ENCODE results near the gene FGD2.
"Not testable (repeated sequence)": the region's sequence is repeated elsewhere in the genome, so short reads cannot be mapped to it uniquely, and the experiment has no call there.

The FGD2 gene

GRCh38 chr6:36971921-36972673 lies 33.4 kb upstream of the FGD2 start:
- DNase-seq: no peak

DNA sequence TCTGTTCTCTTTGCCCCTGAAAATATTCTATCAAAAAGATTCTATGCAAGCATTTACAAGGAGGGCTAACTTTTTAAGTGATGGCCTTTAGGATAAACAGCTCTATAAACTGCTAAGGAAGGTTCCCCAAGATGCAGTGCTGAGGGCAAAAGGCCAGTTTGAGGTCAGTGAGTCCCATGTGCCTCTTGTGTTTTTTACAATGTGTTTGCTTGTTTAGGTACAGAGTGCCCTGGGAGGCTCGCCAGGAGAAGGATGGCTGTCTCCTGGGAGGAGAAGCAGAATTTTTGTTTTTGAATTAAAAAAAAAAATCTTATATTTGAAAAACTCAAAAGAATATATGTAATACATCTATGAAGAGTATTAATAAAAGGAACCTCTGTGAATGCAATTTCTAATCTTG lies 32.3 kb upstream of the FGD2 start:
- no peak for DNase-seq

- DNase-seq: no peak
These were observed 31.8 kb upstream of the FGD2 start for GRCh38 chr6:36973647-36974046.

- DNase-seq: no peak
These were observed 30.0 kb upstream of the FGD2 start for GRCh38 chr6:36975231-36976006.

DNA sequence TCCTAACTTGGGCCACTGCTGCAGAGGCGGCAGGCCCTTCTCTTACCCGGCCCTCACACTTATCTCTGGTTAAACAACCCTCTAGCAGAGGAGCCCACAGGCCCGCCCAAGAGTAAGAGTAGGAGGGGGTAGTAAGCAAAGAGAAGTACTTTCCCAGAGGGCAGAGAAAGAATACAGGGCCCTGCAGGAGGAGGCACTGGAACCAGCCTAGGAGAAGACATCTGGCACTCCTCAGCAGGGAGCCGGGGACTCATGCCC lies 29.5 kb upstream of the FGD2 start:
- no peak for DNase-seq

DNA sequence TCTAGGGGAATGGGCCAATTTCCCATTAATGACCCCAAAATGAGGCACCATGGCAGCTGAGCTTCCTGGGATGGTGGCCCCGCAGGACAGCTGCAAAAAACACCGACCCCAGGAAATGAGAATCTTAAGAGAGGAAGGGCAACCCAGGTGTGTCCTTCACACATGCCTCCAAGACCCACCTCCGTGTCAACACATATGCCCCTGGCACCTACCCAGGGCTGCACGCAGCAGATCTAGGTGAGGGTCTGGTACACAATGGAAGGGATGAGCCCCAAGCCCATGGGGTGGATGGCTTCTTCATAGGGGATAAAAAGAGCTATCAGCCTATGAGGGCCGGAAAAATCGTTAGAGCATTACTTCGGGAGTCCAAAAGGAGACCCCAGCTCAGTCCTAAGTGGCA lies 28.9 kb upstream of the FGD2 start:
- DNase-seq: no peak

- no peak for DNase-seq
These were observed 28.5 kb upstream of the FGD2 start for GRCh38 chr6:36976931-36977330.

DNA sequence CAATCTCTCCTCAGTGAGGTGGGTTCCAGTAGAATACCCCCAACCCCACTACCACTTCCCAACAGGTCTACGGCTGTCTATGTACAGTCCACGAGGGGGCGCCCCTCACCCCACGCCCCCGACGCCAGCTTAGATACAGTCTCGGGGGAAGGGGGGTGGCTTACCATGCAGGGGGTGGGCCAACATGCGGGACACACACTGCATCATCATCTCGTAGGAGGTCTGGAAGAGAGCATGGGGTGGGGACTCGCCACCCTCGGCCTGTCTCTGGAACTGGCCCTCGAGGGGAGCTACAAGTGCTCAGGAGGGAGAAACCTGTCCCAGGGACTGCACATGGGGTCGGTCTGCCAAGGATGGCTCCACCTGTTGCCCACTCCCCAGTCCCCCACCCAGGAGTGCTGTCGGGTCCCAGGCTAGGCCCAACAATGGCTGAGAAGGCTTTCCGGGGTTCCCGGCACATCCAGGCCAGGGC lies 27.9 kb upstream of the FGD2 start:
- no peak for DNase-seq

GRCh38 chr6:36978421-36979346 lies 26.8 kb upstream of the FGD2 start:
- no peak for DNase-seq

DNA sequence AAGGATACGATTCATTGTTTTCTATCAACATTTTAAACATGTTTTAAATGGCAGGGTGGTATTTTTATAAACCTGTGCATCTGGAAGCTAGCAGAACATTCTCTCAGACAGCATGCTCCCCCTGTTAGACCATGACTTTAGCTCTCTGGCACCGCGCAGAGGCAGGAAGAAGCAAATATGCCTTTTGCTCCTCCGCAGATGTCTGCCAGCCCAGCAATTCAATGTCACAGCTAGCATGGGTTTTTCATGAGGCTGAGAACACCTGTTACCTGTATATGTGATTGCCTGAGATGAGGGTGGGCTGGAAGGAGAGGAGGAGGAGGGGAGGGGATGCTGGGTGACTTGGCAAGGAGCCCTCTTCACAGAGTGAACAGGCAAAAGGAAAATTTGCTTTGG lies 26.1 kb upstream of the FGD2 start:
- no peak for DNase-seq

GRCh38 chr6:36980129-36980528 lies 25.3 kb upstream of the FGD2 start:
- no peak for DNase-seq

DNA sequence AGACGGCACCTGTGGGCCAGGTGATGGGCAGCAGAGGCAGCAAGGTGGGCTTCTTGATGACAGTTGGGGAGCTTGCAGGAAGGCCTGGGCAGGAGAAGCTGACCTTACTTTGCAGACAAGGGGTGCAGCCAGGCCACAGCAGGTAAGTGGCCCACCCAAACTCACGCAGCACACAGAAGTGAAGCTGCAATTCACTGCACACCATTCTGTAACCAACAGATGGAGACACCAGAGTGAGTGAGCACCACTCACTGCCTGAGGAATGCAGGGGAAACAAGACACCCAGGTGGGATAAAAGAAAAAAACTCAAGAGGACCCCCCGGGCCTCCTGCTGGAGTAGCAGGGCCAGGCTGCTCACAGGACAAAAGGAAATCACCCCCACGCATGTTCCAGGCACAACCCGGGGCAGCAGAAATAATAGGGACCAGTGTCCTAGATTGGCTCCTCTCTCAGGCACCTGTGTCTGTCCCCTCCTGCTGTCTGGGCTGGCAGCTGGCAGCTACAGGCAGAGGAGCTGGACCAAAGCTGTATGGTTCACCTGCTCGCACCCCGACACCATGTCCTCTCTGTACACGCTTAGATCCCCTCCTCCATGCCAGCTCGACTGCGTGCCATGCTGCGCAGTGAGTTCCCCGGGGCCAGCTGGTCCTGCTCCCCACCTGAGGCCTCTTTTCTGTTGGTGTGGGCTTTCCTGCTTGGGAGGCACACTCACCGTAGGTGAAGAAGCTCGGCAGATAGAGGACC lies 24.4 kb upstream of the FGD2 start:
- DNase-seq: peak; percentile 57

DNA sequence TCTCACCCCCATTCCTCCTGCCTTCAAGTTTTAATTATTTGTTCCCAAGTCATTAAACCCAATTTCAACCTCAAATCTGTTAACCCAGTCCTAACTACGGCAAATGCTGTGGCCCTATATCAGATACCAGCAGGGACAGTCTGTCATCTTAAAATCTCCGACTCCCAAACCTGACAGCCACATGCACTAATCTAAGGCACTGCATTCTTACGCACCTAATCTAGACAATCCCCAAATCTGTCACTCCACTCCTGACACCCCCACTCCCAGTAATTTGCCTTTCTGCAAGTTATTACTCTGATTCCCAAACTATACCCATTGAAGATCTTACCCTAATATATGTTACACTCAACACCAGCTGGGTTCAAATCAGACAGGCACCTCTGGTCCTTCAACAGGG lies 21.9 kb upstream of the FGD2 start:
- no peak for DNase-seq

GRCh38 chr6:36984581-36985416 lies 20.7 kb upstream of the FGD2 start:
- DNase-seq: no peak

GRCh38 chr6:36985417-36985807 lies 20.0 kb upstream of the FGD2 start:
- DNase-seq: no peak

DNA sequence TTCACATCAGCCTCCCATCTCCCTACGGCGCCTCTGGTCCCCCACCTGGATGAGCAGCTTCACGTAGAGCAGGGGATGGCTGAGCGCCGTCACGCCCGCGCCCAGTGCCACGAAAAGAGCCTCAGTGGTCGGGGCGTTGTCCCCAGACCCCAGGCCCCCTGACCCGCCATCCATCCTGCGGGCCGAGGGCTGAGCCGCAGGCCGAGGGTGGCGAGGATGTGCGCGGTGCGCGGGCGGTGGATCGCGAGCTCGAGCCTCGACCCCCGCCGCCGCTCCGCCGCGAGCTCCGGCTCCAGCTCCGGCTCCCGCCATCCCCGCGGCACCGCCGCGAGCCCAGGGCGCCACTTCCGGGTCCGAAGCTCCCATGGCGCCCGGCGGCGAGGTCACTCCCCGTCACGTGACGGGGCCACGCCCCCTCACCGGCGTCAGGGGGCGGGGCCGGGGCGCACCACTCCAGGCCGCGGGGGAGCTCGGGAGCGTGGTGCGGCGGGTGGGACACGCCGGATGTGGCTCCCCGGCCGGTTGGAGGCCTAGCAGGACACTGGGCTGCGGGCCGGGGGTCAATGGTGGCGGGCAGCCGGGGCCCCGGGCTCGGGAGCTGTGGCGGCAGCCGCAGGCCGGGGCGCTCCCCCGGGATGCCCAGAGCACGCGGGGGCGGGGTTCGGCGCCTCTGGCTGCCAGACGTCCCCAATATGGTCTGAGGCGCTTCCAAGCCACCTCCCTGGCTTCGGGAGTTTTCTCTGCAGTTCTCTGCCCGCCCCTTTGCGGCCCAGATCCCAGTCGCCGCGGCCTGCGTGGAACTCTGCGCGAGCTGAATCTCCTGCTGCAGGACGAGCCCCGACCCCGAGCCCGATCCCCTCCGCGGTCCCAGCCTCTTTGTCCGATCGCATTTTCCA lies 19.4 kb upstream of the FGD2 start, which contains the start of gene MTCH1:
Gene MTCH1, minus strand, starts transcription at position 389 of the 896 bp plus-strand sequence. Its CDS starts 23 bp downstream, at position 366.
- peak; percentile 91 for DNase-seq

- DNase-seq: no peak
These were observed 18.8 kb upstream of the FGD2 start for GRCh38 chr6:36986704-36987047.

- no peak for DNase-seq
These were observed 16.2 kb upstream of the FGD2 start for GRCh38 chr6:36989264-36989663.

DNA sequence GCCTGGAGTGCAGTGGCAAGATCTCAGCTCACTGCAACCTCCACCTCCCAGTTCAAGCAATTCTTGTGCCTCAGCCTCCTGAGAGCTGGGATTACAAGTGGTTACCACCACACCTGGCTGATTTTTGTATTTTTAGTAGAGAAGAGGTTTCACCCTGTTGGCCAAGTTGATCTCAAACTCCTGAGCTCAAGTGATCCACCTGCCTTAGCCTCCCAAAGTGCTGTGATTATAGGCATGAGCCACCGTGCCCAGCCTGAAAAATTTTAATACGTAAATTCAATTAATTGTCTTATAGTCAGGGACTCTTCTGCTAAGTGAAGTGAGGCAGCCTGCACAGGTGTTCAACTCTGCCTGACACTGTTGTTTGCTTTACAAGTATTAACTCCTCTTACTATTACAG lies 15.1 kb upstream of the FGD2 start:
- DNase-seq: not testable (repeated sequence)

DNA sequence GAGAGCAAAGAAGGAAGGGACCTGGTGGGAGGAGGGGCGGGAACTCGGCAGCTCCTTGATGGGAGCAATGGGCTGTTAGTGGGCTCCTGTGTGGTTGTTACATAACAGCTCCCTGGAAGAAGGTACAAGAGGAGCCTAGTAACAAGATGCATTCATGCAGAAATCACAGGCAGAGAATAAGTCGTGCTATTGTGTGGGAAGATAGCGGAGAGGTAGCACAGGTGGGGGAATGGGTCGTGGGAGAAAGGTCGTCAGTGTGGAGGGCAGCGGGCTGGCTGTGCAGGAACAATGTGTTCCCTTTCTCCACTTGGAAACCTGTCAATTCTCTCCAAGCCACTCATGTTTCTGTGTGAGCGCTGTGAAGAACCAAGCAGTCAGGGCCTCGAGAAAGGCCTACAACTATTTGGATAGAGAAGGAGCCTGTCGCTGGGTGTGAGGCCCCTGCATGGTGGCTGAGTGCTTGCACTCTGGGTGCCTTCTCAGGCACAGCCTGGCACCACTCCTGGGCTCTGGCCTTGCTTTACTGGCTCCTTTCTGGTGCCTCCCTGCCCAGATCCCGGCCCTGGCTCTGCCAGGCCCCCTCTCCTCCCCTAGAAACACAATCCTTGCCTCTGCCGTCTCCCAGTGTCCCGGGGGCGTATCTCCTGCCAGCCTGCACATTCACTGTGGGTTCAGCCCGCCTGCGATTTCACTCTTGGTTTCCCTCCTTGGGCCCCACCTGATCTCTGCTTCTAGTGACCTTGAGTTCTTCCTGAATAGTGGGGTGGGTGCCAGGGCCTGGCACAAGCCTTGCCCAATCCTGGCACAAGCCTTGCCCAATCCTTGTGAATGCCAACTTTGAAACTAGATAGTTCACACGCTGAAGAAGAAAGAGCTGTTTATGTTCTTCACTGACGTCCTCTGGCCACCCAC lies 7.4 kb upstream of the FGD2 start:
- DNase-seq: peak; percentile 44

Data from NCI-H345 (cell line).